SK-N-SH (cell line): ENCODE measurements around the gene FAM53A.

Experiments used
- EP300 ChIP-seq, 2 experiments: IDR thresholded peaks; 2 replicates each; pipeline versions ENCODE4 v1.4.0 to v1.6.1; 2012; ENCODE audit warnings: borderline replicate concordance in 1 of 2, low read depth in 1 of 2, low read length in 1 of 2
- GABPA ChIP-seq: IDR thresholded peaks from 2 replicates; pipeline ENCODE4 v1.4.0; 2012; ENCODE audit warnings: low read depth, mild to moderate bottlenecking
- POLR2AphosphoS5 ChIP-seq: IDR thresholded peaks from 2 replicates; pipeline ENCODE4 v1.6.1; 2012; ENCODE audit warnings: low read depth, low read length
- RAD21 ChIP-seq: IDR thresholded peaks from 2 replicates; pipeline ENCODE4 v1.6.1; 2012; ENCODE audit warnings: mild to moderate bottlenecking, low read length
- RFX5 ChIP-seq: IDR thresholded peaks from 2 replicates; pipeline ENCODE4 v1.6.1; 2012; ENCODE audit warnings: mild to moderate bottlenecking, improper control_type of control experiment, low read length
- RXRA ChIP-seq: IDR thresholded peaks from 2 replicates; pipeline ENCODE4 v1.4.0; 2012; ENCODE audit warnings: low read depth, mild to moderate bottlenecking, borderline replicate concordance
- SMC3 ChIP-seq: IDR thresholded peaks from 2 replicates; pipeline ENCODE4 v1.6.1; 2012; ENCODE audit warnings: low read depth, low read length, improper control_type of control experiment
- TEAD4 ChIP-seq: IDR thresholded peaks from 2 replicates; pipeline ENCODE4 v1.4.0; 2012; ENCODE audit warnings: mild to moderate bottlenecking, borderline replicate concordance; ENCODE audit not compliant: insufficient read depth
- TF ChIP-seq, protein P1 (sequence below): fragments of 200-600 bp; sonication (generic); IDR thresholded peaks from 2 replicates; pipeline ENCODE4 v1.6.1; 2017; ENCODE audit warnings: antibody characterized with exemption, mild to moderate bottlenecking, moderate library complexity
- TF ChIP-seq, protein P2 (sequence below): IDR thresholded peaks from 2 replicates; pipeline ENCODE4 v1.6.1; 2012; ENCODE audit warnings: mild to moderate bottlenecking, low read depth, low read length, moderate library complexity

DNA sequence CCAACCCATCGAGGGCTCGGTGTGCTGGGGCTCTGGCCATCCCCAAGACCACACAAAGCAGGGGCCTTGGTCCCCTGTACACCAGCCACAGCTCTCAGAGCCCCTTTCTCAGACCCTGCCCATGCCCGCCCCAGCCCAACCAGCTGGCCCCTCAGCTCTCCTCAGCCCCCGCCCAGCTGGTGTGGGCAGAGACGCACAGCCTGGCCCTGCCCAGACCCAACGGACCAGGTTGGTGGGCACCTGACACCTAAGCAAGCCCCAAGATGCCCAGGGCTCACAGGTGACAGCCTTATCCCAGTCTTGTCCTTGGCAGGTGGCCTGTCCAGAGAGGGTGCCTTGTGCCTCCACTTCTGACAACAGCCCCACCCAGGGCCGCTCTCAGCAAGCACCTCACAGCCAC is 42.4 kb downstream of the FAM53A start:
- TF ChIP-seq SMC3 (no peak), RAD21 (no peak), EP300 (IDR thresholded peaks at IDR 0.05; ENCODE audit: borderline replicate concordance in 1 of 2, low read depth in 1 of 2, low read length in 1 of 2) (no peak), RXRA (no peak), RFX5 (no peak), GABPA (no peak), POLR2AphosphoS5 (no peak), TEAD4 (no peak)
- TF ChIP-seq, protein P1, sequence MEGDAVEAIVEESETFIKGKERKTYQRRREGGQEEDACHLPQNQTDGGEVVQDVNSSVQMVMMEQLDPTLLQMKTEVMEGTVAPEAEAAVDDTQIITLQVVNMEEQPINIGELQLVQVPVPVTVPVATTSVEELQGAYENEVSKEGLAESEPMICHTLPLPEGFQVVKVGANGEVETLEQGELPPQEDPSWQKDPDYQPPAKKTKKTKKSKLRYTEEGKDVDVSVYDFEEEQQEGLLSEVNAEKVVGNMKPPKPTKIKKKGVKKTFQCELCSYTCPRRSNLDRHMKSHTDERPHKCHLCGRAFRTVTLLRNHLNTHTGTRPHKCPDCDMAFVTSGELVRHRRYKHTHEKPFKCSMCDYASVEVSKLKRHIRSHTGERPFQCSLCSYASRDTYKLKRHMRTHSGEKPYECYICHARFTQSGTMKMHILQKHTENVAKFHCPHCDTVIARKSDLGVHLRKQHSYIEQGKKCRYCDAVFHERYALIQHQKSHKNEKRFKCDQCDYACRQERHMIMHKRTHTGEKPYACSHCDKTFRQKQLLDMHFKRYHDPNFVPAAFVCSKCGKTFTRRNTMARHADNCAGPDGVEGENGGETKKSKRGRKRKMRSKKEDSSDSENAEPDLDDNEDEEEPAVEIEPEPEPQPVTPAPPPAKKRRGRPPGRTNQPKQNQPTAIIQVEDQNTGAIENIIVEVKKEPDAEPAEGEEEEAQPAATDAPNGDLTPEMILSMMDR = no peak
- TF ChIP-seq, protein P2, sequence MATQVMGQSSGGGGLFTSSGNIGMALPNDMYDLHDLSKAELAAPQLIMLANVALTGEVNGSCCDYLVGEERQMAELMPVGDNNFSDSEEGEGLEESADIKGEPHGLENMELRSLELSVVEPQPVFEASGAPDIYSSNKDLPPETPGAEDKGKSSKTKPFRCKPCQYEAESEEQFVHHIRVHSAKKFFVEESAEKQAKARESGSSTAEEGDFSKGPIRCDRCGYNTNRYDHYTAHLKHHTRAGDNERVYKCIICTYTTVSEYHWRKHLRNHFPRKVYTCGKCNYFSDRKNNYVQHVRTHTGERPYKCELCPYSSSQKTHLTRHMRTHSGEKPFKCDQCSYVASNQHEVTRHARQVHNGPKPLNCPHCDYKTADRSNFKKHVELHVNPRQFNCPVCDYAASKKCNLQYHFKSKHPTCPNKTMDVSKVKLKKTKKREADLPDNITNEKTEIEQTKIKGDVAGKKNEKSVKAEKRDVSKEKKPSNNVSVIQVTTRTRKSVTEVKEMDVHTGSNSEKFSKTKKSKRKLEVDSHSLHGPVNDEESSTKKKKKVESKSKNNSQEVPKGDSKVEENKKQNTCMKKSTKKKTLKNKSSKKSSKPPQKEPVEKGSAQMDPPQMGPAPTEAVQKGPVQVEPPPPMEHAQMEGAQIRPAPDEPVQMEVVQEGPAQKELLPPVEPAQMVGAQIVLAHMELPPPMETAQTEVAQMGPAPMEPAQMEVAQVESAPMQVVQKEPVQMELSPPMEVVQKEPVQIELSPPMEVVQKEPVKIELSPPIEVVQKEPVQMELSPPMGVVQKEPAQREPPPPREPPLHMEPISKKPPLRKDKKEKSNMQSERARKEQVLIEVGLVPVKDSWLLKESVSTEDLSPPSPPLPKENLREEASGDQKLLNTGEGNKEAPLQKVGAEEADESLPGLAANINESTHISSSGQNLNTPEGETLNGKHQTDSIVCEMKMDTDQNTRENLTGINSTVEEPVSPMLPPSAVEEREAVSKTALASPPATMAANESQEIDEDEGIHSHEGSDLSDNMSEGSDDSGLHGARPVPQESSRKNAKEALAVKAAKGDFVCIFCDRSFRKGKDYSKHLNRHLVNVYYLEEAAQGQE = no peak
